HL-60 (cell line): ENCODE results near the gene YARS2.
"Not testable (repeated sequence)": the region's sequence is repeated elsewhere in the genome, so short reads cannot be mapped to it uniquely, and the experiment has no call there.

Experiments used
- DNase-seq, 2 experiments: peaks; one replicate each; pipeline ENCODE4 v3.0.0-alpha.2; 2010 to 2020; ENCODE audit warnings: low read depth in 1 of 2, low spot score in 1 of 2
- H3K27ac ChIP-seq: fragments of 250-450 bp; sonication (Bioruptor Pico); replicated peaks from 2 replicates; pipeline ENCODE4 v1.5.1; 2020; ENCODE audit warnings: mild to moderate bottlenecking, moderate library complexity
- H3K27me3 ChIP-seq: fragments of 250-450 bp; sonication (Bioruptor Pico); 2 replicates; pipeline ENCODE4 v1.5.1; 2021; ENCODE audit warnings: mild to moderate bottlenecking, moderate library complexity; ENCODE audit not compliant: insufficient read depth, poor library complexity, severe bottlenecking
- H3K4me3 ChIP-seq: replicated peaks from 2 replicates; pipeline ENCODE4 v1.5.1; 2011; ENCODE audit warnings: mild to moderate bottlenecking, control low read depth, low read length; ENCODE audit not compliant: insufficient read depth
- CTCF ChIP-seq: IDR thresholded peaks from one replicate; pipeline ENCODE4 v1.5.1; 2011; ENCODE audit warnings: low read length, control low read depth, inconsistent platforms; ENCODE audit not compliant: insufficient read depth
- GABPA ChIP-seq: IDR thresholded peaks from 2 replicates; pipeline ENCODE4 v1.6.1; 2012; ENCODE audit warnings: low read depth
- POLR2AphosphoS5 ChIP-seq: IDR thresholded peaks from 2 replicates; pipeline ENCODE4 v1.6.1; 2012; ENCODE audit warnings: low read depth
- SPI1 ChIP-seq: IDR thresholded peaks from 2 replicates; pipeline ENCODE4 v1.6.1; 2012; ENCODE audit warnings: low read depth, mild to moderate bottlenecking, borderline replicate concordance
- TF ChIP-seq, protein P1 (sequence below): IDR thresholded peaks from 2 replicates; pipeline ENCODE4 v1.6.1; 2012; ENCODE audit warnings: low read depth; ENCODE audit not compliant: insufficient replicate concordance

The YARS2 gene

GRCh38 chr12:32727237-32727636 lies 28.5 kb downstream of the YARS2 start:
- H3K4me3 ChIP-seq, result no peak overlapping the region
- TF ChIP-seq GABPA (no peak), SPI1 (no peak), CTCF (no peak), POLR2AphosphoS5 (no peak)
- TF ChIP-seq, protein P1, sequence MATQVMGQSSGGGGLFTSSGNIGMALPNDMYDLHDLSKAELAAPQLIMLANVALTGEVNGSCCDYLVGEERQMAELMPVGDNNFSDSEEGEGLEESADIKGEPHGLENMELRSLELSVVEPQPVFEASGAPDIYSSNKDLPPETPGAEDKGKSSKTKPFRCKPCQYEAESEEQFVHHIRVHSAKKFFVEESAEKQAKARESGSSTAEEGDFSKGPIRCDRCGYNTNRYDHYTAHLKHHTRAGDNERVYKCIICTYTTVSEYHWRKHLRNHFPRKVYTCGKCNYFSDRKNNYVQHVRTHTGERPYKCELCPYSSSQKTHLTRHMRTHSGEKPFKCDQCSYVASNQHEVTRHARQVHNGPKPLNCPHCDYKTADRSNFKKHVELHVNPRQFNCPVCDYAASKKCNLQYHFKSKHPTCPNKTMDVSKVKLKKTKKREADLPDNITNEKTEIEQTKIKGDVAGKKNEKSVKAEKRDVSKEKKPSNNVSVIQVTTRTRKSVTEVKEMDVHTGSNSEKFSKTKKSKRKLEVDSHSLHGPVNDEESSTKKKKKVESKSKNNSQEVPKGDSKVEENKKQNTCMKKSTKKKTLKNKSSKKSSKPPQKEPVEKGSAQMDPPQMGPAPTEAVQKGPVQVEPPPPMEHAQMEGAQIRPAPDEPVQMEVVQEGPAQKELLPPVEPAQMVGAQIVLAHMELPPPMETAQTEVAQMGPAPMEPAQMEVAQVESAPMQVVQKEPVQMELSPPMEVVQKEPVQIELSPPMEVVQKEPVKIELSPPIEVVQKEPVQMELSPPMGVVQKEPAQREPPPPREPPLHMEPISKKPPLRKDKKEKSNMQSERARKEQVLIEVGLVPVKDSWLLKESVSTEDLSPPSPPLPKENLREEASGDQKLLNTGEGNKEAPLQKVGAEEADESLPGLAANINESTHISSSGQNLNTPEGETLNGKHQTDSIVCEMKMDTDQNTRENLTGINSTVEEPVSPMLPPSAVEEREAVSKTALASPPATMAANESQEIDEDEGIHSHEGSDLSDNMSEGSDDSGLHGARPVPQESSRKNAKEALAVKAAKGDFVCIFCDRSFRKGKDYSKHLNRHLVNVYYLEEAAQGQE, result no peak
- DNase-seq, result no peak
- H3K27me3 ChIP-seq, result no peaks in the 10 kb centered on the region
- no peak overlapping the region for H3K27ac ChIP-seq

- H3K4me3 ChIP-seq, result no peak overlapping the region
- H3K27me3 ChIP-seq, result no peaks in the 10 kb centered on the region
- no peak for DNase-seq
- TF ChIP-seq GABPA (no peak), POLR2AphosphoS5 (no peak), SPI1 (no peak), CTCF (no peak)
- TF ChIP-seq, protein P1, result no peak
- H3K27ac ChIP-seq, result no peak overlapping the region
Measured at GRCh38 chr12:32726286-32726685, 29.4 kb downstream of the YARS2 start.

GRCh38 chr12:32725308-32725707 lies 30.4 kb downstream of the YARS2 start:
- not testable (repeated sequence) for H3K27ac ChIP-seq, DNase-seq, H3K4me3 ChIP-seq, H3K27me3 ChIP-seq

DNA sequence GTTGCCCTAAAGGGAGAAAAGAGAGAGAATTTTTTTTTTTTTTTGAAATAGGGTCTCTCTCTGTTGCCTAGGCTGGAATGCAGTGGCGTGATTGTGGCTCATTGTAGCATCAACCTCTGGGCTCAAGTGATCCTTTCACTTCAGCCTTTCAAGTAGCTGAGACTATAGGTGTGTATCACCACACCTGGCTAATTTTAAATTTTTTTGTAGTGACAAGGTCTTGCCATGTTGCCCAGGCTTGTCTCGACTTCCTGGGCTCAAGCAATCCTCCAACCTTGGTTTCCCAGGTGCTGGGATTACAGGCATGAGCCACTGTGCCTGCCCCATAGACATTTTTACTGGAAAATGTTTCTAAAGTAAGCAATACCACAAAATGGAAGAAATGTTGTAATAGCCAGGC lies 36.8 kb downstream of the YARS2 start:
- H3K27ac ChIP-seq, result no peak overlapping the region
- DNase-seq, result no peak
- no peak overlapping the region for H3K4me3 ChIP-seq
- H3K27me3 ChIP-seq, result no peaks in the 10 kb centered on the region
- TF ChIP-seq CTCF (no peak), GABPA (no peak), SPI1 (no peak), POLR2AphosphoS5 (no peak)
- TF ChIP-seq, protein P1, result no peak
